ENCODE measurements around the gene APOBR. TPM values are rescaled to one million over a fixed set of nuclear protein-coding genes. Genes with fewer than 3 reads are reported as not detected.
"Not testable (repeated sequence)": the region's sequence is repeated elsewhere in the genome, so short reads cannot be mapped to it uniquely, and the experiment has no call there.

The APOBR gene
- total RNA-seq, 2 donors from 2014 or later: 4.2 to 4.3 TPM

DNA sequence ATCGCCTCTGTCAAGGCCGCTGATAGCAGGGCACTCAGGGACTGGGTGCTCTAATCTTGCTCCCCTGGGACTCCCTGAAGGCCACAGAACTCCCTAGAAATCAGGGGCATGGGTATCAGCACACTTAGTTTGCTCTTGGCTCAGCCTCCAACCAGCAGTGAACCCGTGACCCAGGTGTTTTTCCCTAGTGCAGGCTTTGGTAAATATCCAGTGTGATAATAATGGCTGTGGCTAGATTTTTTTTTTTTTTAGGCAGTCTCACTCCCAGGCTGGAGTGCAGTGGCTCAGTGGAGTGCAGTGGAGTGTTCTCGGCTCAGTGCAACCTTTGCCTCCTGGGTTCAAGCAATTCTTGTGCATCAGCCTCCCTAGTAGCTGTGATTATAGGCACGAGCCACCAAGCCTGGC, 34.0 kb downstream of the APOBR start:
- H3K9me3 Mint-ChIP-seq: no peaks in the 10 kb centered on the region
- H3K27me3 Mint-ChIP-seq: no peaks in the 10 kb centered on the region
- H3K4me1 Mint-ChIP-seq: peaks cover 18% of the 10 kb centered on the region
- H3K27ac Mint-ChIP-seq: no peak overlapping the region
- no peak for ATAC-seq (replicated peaks)
- H3K4me3 Mint-ChIP-seq: no peak overlapping the region
- no peaks in the 10 kb centered on the region for H3K36me3 Mint-ChIP-seq (ENCODE audit: low read depth)

GRCh38 chr16:28529124-28529523, 34.7 kb downstream of the APOBR start:
- no peaks in the 10 kb centered on the region for H3K36me3 Mint-ChIP-seq (ENCODE audit: low read depth)
- no peak for ATAC-seq (replicated peaks)
- H3K4me3 Mint-ChIP-seq: no peak overlapping the region
- H3K4me1 Mint-ChIP-seq: peaks cover 18% of the 10 kb centered on the region
- no peaks in the 10 kb centered on the region for H3K9me3 Mint-ChIP-seq
- H3K27ac Mint-ChIP-seq: no peak overlapping the region
- no peaks in the 10 kb centered on the region for H3K27me3 Mint-ChIP-seq

DNA sequence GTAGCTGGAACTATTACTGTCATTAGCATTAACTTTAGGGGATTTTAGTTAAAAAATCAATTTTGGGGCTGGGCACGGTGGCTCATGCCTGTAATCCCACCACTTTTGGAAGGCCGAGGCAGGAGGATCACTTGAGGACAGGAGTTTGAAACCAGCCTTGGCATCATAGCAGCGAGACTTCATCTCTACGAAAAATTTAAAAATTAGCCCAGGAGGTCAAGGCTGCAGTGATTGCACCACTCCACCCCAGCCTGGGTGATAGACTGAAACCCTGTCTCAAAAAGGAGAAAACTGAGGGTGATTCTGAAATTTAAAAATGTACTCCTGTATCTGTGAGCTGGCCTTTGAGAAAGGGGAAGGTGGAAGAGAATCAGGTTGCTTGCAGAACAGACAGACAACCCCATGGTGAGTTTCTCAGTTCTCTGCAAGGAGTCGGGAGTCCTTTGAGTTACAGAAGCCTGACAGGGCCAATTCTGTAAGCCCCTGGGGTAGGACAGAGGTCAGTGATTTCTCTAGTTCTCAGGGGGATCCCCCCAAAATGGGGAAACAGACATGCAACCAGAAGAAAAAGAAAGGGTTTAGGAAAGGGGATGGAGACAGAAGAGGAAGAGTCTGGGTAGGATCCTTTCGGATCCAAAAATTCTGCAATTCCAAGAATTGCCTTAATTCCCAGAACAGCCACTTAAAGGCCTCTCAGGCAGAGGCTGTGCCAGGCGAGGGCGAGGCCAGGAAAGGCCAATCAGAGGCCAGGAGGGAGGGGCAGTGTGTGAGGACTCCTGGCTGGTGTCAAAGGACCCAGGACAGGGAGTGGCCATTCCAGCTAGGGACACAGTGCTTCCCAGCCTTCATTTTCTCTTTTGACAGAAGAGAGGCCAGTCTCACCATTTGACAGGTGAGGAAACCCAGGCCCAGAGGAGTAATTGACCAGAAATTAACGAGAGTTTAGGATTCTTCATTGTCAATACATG, 37.6 kb downstream of the APOBR start:
- Mint-ChIP-seq H3K9me3 (no peaks in the 10 kb centered on the region), H3K27me3 (no peaks in the 10 kb centered on the region), H3K4me1 (peaks cover 28% of the 10 kb centered on the region), H3K4me3 (no peak overlapping the region), H3K27ac (peak overlapping the region; percentile 4), H3K36me3 (ENCODE audit: low read depth) (no peaks in the 10 kb centered on the region)
- no peak for ATAC-seq (replicated peaks)

DNA sequence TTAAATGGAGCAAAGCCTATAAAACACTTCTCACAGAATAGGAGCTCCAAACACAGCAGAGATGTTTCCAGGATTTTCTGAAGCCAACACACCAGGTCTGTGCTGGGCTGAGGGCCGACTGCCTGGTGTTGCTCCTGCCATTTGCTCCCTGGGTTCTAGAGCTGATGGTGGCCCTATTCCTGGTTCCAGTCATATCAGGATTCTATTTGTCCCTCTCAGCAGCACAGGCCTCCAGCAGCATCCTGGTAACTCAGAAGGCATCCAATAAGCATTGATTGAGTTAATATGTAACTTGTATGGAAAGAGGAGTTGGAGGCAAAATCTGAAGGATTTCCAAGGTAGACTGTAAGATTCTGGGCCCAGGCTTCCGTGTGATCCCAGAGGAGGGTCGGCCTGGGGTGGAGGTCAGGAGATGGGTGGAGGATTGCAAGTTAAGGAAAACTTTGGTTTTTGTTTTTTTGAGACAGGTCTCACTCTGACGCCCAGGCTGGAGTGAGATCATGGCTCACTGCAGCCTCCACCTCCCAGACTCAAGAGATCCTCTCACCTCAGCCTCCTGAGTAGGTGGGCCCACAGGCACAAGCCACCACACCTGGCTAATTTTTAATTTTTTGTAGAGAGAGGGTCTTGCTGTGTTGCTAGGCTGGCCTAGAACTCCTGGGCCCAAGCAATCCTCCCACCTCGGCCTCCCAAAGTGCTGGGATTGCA, 38.7 kb downstream of the APOBR start:
- H3K4me1 Mint-ChIP-seq: peaks cover 32% of the 10 kb centered on the region
- H3K27me3 Mint-ChIP-seq: no peaks in the 10 kb centered on the region
- peak overlapping the region; percentile 79 for H3K27ac Mint-ChIP-seq

GRCh38 chr16:28534542-28535373, 40.3 kb downstream of the APOBR start:
- no peaks in the 10 kb centered on the region for H3K9me3 Mint-ChIP-seq
- peak overlapping the region; percentile 62 for H3K4me3 Mint-ChIP-seq
- ATAC-seq (replicated peaks): peak; percentile 46
- peak overlapping the region; percentile 89 for H3K27ac Mint-ChIP-seq
- H3K4me1 Mint-ChIP-seq: peaks cover 32% of the 10 kb centered on the region
- no peaks in the 10 kb centered on the region for H3K36me3 Mint-ChIP-seq (ENCODE audit: low read depth)
- H3K27me3 Mint-ChIP-seq: no peaks in the 10 kb centered on the region

More for the DNA sequence above, 38.7 kb downstream of the APOBR start:
- Mint-ChIP-seq H3K36me3 (ENCODE audit: low read depth) (no peaks in the 10 kb centered on the region), H3K4me3 (peak overlapping the region; percentile 22), H3K9me3 (no peaks in the 10 kb centered on the region)
- no peak for ATAC-seq (replicated peaks)

DNA sequence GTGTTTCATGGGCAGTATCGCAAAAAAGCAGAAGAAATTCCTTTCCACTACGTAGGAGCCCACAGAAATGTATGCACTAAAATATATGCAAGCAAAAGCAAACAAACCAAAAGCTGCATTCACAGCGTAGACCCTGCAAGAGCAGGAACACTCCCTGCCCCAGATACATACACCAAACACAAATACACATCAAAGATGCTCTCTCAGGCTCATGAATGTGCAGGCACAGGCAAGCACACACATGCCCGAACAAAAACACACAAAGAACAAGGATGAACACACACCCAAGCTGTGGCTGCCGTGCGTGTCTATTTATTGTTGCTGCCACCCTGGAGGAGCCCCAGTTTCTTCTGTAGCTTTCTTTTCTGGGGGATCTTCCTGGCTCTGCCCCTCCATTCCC, 42.6 kb downstream of the APOBR start:
- Mint-ChIP-seq H3K9me3 (no peaks in the 10 kb centered on the region), H3K27ac (no peak overlapping the region), H3K4me3 (no peak overlapping the region), H3K36me3 (ENCODE audit: low read depth) (no peaks in the 10 kb centered on the region), H3K4me1 (peaks cover 33% of the 10 kb centered on the region), H3K27me3 (no peaks in the 10 kb centered on the region)
- no peak for ATAC-seq (replicated peaks)

DNA sequence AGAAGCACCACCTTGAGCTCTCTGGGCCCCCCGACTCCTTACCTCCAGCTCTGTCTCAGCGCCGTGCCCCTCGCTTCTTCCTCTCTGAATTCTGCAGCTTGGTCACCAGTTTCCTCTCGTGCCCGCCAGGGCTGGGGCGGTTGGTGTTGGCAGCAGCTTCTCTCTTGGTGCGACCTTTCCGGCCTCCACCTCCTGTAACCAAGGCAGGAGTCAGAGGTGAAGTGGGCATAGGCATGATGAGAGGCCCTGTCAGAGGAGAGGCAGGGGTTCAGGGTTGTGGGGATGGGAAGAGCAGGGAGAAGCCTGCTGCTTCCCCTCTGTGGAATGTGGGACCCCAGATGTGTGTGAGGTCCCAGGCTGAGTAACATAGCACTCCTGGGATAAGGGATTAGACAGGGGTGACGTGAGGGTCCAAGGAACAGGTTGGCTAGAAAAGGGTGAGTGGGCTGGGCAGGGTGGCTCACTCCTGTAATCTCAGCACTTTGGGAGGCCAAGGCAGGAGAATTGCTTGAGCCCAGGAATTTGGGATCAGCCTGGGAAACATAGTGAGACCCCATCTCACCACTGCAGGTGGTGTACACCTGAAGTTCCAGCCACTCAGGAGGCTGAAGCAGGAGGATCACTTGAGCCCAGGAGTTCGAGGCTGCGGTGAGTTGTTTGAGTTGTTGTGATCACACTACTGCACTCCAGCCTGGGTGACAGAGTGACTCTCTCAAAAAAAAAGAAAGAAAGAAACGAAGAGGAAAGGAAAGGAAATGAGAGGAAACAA, 43.7 kb downstream of the APOBR start:
- Mint-ChIP-seq H3K4me1 (peaks cover 26% of the 10 kb centered on the region), H3K27me3 (no peaks in the 10 kb centered on the region), H3K9me3 (no peaks in the 10 kb centered on the region), H3K36me3 (ENCODE audit: low read depth) (no peaks in the 10 kb centered on the region), H3K4me3 (no peak overlapping the region), H3K27ac (peak overlapping the region; percentile 65)
- no peak for ATAC-seq (replicated peaks)

GRCh38 chr16:28538733-28539596, 44.5 kb downstream of the APOBR start, which contains the start of gene NUPR1:
TSS of gene NUPR1 (minus strand) at chr16:28538974. CDS start at chr16:28538907, 67 bp downstream.
- no peak for ATAC-seq (replicated peaks)
- no peaks in the 10 kb centered on the region for H3K9me3 Mint-ChIP-seq
- peak within 1 kb of the TSS; percentile 65 for H3K27ac Mint-ChIP-seq
- no peaks in the 10 kb centered on the region for H3K36me3 Mint-ChIP-seq (ENCODE audit: low read depth)
- H3K27me3 Mint-ChIP-seq: no peaks in the 10 kb centered on the region
- H3K4me1 Mint-ChIP-seq: peaks cover 24% of the 10 kb centered on the region
- no peak within 1 kb of the TSS for H3K4me3 Mint-ChIP-seq

- no peak for ATAC-seq (replicated peaks)
- Mint-ChIP-seq H3K4me3 (no peak overlapping the region), H3K36me3 (ENCODE audit: low read depth) (no peaks in the 10 kb centered on the region), H3K27me3 (no peaks in the 10 kb centered on the region), H3K9me3 (no peaks in the 10 kb centered on the region), H3K27ac (no peak overlapping the region), H3K4me1 (peaks cover 13% of the 10 kb centered on the region)
These were observed 45.9 kb downstream of the APOBR start for GRCh38 chr16:28540346-28540745.

DNA sequence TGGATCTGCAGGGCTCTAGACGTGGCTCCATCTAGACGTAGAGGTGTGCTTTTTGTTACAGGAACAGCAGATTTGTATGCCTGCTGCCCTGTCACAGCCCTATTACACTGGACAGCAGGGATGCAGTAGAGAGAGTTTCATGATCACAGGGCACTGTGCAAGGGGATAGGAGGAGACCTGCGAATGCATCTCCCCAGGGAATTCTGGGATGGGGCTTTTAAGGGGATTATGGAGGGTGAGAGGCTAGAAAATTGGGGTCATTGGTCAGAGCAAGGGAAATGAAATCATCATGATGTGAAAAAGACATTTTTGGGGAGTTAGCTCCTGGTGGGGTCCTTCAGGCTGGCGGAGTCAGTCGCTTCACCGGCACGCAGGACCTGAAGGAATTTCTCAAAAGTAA, 48.2 kb downstream of the APOBR start:
- ATAC-seq (replicated peaks): no peak
- Mint-ChIP-seq H3K9me3 (no peaks in the 10 kb centered on the region), H3K4me1 (peaks cover 4% of the 10 kb centered on the region), H3K36me3 (ENCODE audit: low read depth) (no peaks in the 10 kb centered on the region), H3K27ac (peak overlapping the region; percentile 28), H3K27me3 (no peaks in the 10 kb centered on the region), H3K4me3 (no peak overlapping the region)

DNA sequence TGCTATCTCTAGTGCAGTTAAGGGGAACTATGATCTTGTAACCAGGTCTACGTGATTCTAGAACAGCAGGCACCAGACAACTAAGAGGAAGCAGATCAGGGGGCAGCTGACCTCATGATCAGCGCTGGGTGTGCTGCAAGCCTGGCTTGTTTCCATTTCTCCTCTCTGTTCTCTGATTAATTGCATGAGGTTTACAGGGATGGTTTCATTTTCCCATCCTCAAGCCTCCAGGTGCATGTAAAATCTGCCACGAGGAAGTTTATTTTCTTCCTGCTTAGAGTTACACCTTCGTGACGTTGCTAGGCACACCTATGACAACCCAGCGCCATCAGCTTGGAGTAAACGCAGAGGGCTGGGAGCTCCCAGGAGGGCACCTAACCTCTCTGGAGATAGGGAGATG, 48.6 kb downstream of the APOBR start:
- Mint-ChIP-seq H3K27ac (peak overlapping the region; percentile 28), H3K9me3 (no peaks in the 10 kb centered on the region), H3K4me1 (peaks cover 4% of the 10 kb centered on the region), H3K36me3 (ENCODE audit: low read depth) (no peaks in the 10 kb centered on the region), H3K27me3 (no peaks in the 10 kb centered on the region), H3K4me3 (no peak overlapping the region)
- no peak for ATAC-seq (replicated peaks)

DNA sequence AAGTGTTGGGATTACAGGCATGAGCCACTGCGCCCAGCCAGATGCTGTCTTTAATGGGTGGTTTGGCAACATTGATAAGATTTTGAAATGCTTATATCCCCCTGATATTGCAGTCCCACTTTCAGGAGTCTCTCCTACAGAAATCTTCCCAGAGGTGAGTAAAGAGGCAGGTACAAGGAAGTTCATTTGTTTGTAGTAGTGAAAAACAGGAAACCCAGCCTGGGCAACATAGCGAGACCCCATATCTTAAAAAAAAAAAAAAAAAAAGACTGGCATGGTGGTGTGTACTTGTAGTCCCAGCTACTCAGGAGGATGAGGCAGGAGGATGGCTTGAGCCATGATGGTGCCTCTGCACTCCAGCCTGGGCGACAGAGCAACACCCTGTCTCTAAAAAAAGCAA, 50.6 kb downstream of the APOBR start:
- no peaks in the 10 kb centered on the region for H3K9me3 Mint-ChIP-seq
- no peak overlapping the region for H3K4me3 Mint-ChIP-seq
- peaks cover 8% of the 10 kb centered on the region for H3K4me1 Mint-ChIP-seq
- H3K36me3 Mint-ChIP-seq (ENCODE audit: low read depth): no peaks in the 10 kb centered on the region
- no peak overlapping the region for H3K27ac Mint-ChIP-seq
- H3K27me3 Mint-ChIP-seq: no peaks in the 10 kb centered on the region
- no peak for ATAC-seq (replicated peaks)

GRCh38 chr16:28545964-28546363, 51.5 kb downstream of the APOBR start:
- H3K36me3 Mint-ChIP-seq (ENCODE audit: low read depth); H3K4me1 Mint-ChIP-seq; ATAC-seq (replicated peaks); H3K4me3 Mint-ChIP-seq; H3K9me3 Mint-ChIP-seq; H3K27me3 Mint-ChIP-seq; H3K27ac Mint-ChIP-seq: not testable (repeated sequence)
